ENCODE measurements around the gene SMIM35. TPM values are rescaled to one million over a fixed set of nuclear protein-coding genes. Genes with fewer than 3 reads are reported as not detected.

The SMIM35 gene
- total and polyA plus RNA-seq, 2 of the 13 experiments (the other 11 are each of a cell fraction or from before 2014, with no cell fraction given) = not detected

- TF ChIP-seq ZNF687 (CRISPR knock-in tag; IDR thresholded peaks at IDR 0.05) (peak; percentile 54), ELF3 (CRISPR knock-in tag; IDR thresholded peaks at IDR 0.05) (peak; percentile 35; the same call in 1 of the 2 replicates), ZNF558 (CRISPR knock-in tag; IDR thresholded peaks at IDR 0.05; ENCODE audit: borderline replicate concordance) (no peak), ZNF234 (CRISPR knock-in tag; conservative IDR thresholded peaks at IDR 0.05) (no peak), EHMT2 (IDR thresholded peaks at IDR 0.05; ENCODE audit: borderline replicate concordance, low read depth, low read length) (no peak), ARID5B (CRISPR knock-in tag; IDR thresholded peaks at IDR 0.05) (0 out of 2 replicates have a peak, but pooled peaks have one; percentile 19), FOSL2 (CRISPR knock-in tag; IDR thresholded peaks at IDR 0.05) (peak; percentile 72), NFYB (CRISPR knock-in tag; IDR thresholded peaks at IDR 0.05) (peak; percentile 57), RXRA (CRISPR knock-in tag; IDR thresholded peaks at IDR 0.05) (0 out of 2 replicates have a peak, but pooled peaks have one; percentile 42), FOXA3 (CRISPR knock-in tag; IDR thresholded peaks at IDR 0.05) (peak; percentile 14; the same call in 1 of the 2 replicates), FOXA1 (IDR thresholded peaks at IDR 0.05) (no peak), FOXA1 (CRISPR knock-in tag; IDR thresholded peaks at IDR 0.05) (0 out of 2 replicates have a peak, but pooled peaks have one; percentile 33), RARA (CRISPR knock-in tag; IDR thresholded peaks at IDR 0.05) (peak; percentile 78), BRF2 (CRISPR knock-in tag; IDR thresholded peaks at IDR 0.05) (no peak)
Measured at GRCh38 chr11:118088531-118088930, 1.8 kb upstream of the SMIM35 start (continued).
